ENCODE results near the gene HIVEP2.
A peak's percentile ranks its signal among the peaks of the same experiment; 100 is the strongest.

HIVEP2 gene

DNA sequence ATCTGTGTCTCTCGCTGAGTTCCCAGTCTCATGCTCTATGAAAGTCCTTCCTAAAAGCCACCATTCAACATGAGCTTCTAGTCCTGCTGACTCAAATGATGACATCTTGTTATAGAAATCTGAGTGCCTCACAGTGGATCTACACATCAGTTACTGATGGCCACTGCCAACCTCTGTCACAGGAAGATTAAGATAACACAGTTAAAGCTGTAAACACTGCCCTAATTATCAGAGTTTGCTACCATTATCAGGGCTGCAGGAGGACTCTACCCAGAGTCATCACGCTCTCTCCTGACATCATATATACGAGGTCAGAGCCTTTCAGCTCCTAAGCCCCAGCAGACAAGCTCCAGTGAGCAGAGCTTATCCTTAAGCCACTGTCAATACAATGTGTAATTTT lies 63.2 kb downstream of the HIVEP2 start:
- TF ChIP-seq Cebpa-rat (IDR thresholded peaks at IDR 0.05) = no peak
- peaks cover 0 to 30% (median 14%) of the 10 kb centered on the region in 11 experiments; a peak in 14 of 22 replicates for H3K9me3 ChIP-seq (replicated peaks in 1 of 11)
- peaks cover 0 to 23% (median 0%) of the 10 kb centered on the region in 11 experiments; a peak in 6 of 22 replicates for H4K20me1 ChIP-seq
- H3K4me2 ChIP-seq = no peak overlapping the region
- no peak overlapping the region for H3K27ac ChIP-seq
- no peak overlapping the region for H3K4me3 ChIP-seq
- H3K27me3 ChIP-seq = no peaks in the 10 kb centered on the region
- H3K4me1 ChIP-seq = peaks cover 28 to 41% (median 37%) of the 10 kb centered on the region in 10 experiments
- no peak overlapping the region for H3K9ac ChIP-seq
- H3K36me3 ChIP-seq = peaks cover 0 to 51% (median 19%) of the 10 kb centered on the region in 11 experiments; a peak in 19 of 22 replicates

DNA sequence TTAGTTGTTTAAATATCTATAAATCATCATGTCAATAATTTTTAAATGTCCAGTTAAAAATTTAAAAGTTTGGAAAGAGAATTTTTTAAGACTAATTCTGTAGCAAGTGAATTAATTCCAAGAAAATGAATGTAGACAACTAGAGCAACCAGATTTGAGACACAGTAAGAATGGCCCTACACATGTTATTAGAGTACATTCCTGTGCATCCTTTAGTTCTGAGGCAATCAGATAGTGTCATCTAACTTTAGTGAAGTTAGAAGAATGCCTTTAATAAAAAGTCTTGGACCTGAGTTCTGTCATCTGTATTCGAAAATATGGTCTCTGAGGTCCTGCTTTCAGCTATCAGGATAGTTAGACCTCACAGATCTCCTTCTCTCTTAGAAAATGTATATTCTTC lies 63.7 kb downstream of the HIVEP2 start:
- no peak for TF ChIP-seq Cebpa-rat (IDR thresholded peaks at IDR 0.05)

DNA sequence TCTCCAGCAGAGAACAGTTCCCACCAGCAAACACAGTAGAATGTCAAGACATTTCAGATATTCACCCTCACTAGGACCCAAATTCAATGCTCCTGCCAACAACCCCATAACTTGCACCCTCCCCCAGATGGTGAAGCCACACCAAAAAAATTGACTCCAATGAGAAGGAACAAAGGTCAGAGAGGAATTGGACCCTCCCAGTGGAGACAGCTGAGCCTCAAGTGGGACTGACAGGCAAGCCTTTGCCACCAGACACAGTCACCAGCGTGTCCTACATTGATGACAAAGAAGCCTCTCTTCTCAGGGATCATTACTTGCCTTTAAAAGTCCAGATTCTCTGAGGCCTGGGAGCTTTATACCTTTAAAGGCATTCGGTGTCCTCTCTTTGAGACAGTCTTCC lies 64.8 kb downstream of the HIVEP2 start:
- H3K36me3 ChIP-seq = peaks cover 0 to 61% (median 19%) of the 10 kb centered on the region in 11 experiments; a peak in 19 of 22 replicates
- peaks cover 0 to 31% (median 0%) of the 10 kb centered on the region in 11 experiments; a peak in 5 of 22 replicates for H4K20me1 ChIP-seq
- no peak overlapping the region for H3K4me3 ChIP-seq
- H3K4me1 ChIP-seq = peaks cover 13 to 25% (median 21%) of the 10 kb centered on the region in 10 experiments
- no peak overlapping the region for H3K27ac ChIP-seq
- no peak overlapping the region for H3K4me2 ChIP-seq
- H3K9me3 ChIP-seq (replicated peaks in 1 of 11) = peaks cover 0 to 30% (median 14%) of the 10 kb centered on the region in 11 experiments; a peak in 14 of 22 replicates
- no peaks in the 10 kb centered on the region for H3K27me3 ChIP-seq
- no peak for TF ChIP-seq Cebpa-rat (IDR thresholded peaks at IDR 0.05)
- H3K9ac ChIP-seq = no peak overlapping the region

More for the DNA sequence above, 63.7 kb downstream of the HIVEP2 start:
- no peaks in the 10 kb centered on the region for H3K27me3 ChIP-seq
- peaks cover 0 to 56% (median 19%) of the 10 kb centered on the region in 11 experiments; a peak in 19 of 22 replicates for H3K36me3 ChIP-seq
- no peak overlapping the region for H3K4me2 ChIP-seq
- no peak overlapping the region for H3K27ac ChIP-seq
- H4K20me1 ChIP-seq = peaks cover 0 to 25% (median 0%) of the 10 kb centered on the region in 11 experiments; a peak in 6 of 22 replicates
- no peak overlapping the region for H3K4me3 ChIP-seq
- H3K4me1 ChIP-seq = peaks cover 24 to 36% (median 32%) of the 10 kb centered on the region in 10 experiments
- H3K9ac ChIP-seq = no peak overlapping the region
- H3K9me3 ChIP-seq (replicated peaks in 1 of 11) = peaks cover 0 to 30% (median 14%) of the 10 kb centered on the region in 11 experiments; a peak in 14 of 22 replicates

DNA sequence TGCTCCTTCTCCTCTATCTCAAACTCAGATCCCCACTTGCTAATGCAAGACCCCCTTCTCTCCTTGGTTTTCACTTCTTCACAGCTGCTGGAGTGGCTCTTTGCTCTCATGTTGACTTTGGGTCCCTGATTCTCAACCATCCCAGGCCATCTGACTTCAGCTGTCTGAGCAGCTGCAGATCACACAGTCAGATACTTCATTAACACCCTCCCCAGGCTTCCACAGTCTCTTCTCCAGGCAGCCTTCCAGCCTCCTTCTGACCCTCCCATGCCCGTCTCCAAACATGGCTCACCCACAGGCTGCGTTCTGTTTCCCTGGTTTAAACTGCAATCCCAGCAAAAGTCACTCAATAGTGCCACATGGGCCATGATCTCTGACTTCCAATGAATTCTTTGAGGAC lies 65.4 kb downstream of the HIVEP2 start:
- peaks cover 0 to 61% (median 19%) of the 10 kb centered on the region in 11 experiments; a peak in 19 of 22 replicates for H3K36me3 ChIP-seq
- H3K4me3 ChIP-seq = no peak overlapping the region
- H3K9me3 ChIP-seq (replicated peaks in 1 of 11) = peaks cover 0 to 30% (median 14%) of the 10 kb centered on the region in 11 experiments; a peak in 14 of 22 replicates
- no peaks in the 10 kb centered on the region for H3K27me3 ChIP-seq
- peaks cover 0 to 29% (median 0%) of the 10 kb centered on the region in 11 experiments; a peak in 4 of 22 replicates for H4K20me1 ChIP-seq
- H3K27ac ChIP-seq = no peak overlapping the region
- no peak for TF ChIP-seq Cebpa-rat (IDR thresholded peaks at IDR 0.05)
- H3K4me1 ChIP-seq = peaks cover 9 to 23% (median 16%) of the 10 kb centered on the region in 10 experiments
- no peak overlapping the region for H3K4me2 ChIP-seq
- no peak overlapping the region for H3K9ac ChIP-seq

DNA sequence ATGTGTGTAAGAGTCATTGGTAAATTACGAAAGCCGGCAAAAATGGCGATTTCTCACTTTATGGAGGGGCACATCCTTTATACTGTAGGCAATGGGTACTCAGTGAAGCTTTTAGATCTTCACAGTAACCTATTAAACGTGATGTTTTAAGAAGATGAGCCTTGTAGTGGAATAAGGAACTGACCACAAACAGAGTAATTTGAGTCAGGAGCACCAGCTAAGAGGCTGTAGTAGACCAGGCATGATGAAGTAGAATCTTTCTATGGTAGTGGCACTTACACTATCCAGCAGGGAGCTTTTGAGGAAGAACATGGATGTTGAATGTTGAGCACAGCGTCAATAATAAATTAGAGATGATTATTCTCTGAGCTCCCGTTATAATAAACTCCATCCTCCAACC lies 65.9 kb downstream of the HIVEP2 start:
- peaks cover 0 to 61% (median 19%) of the 10 kb centered on the region in 11 experiments; a peak in 19 of 22 replicates for H3K36me3 ChIP-seq
- no peak overlapping the region for H3K9ac ChIP-seq
- H4K20me1 ChIP-seq = peaks cover 0 to 27% (median 0%) of the 10 kb centered on the region in 11 experiments; a peak in 3 of 22 replicates
- TF ChIP-seq Cebpa-rat (IDR thresholded peaks at IDR 0.05) = no peak
- H3K27ac ChIP-seq = no peak overlapping the region
- H3K27me3 ChIP-seq = no peaks in the 10 kb centered on the region
- H3K9me3 ChIP-seq (replicated peaks in 1 of 11) = peaks cover 0 to 30% (median 14%) of the 10 kb centered on the region in 11 experiments; a peak in 14 of 22 replicates
- no peak overlapping the region for H3K4me2 ChIP-seq
- H3K4me1 ChIP-seq = peaks cover 4 to 23% (median 14%) of the 10 kb centered on the region in 10 experiments; a peak in 19 of 20 replicates
- no peak overlapping the region for H3K4me3 ChIP-seq

DNA sequence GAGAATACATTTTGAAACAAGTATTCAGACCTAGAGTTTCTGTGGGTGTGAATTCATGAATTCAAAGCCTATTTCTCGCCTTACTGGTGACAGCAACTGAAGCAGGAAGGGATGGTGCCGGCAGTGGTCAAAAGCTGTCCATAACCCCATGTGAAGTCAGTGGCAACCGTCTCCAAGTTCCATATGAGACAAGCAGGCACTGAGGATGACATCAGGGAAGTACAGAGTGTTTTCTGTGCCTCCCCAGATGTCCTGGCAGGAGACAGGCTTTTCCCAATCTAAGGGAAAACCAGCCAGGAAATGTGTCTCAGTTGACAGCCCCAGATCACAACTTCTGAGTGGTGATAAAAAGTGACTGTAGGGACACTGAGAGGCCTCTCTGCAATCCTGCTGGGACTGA lies 66.6 kb downstream of the HIVEP2 start:
- no peak overlapping the region for H3K9ac ChIP-seq
- H4K20me1 ChIP-seq = peaks cover 0 to 34% (median 0%) of the 10 kb centered on the region in 11 experiments; a peak in 3 of 22 replicates
- H3K4me2 ChIP-seq = no peak overlapping the region
- no peak overlapping the region for H3K27ac ChIP-seq
- H3K4me3 ChIP-seq = no peak overlapping the region
- H3K4me1 ChIP-seq = peaks cover 0 to 21% (median 10%) of the 10 kb centered on the region in 10 experiments; a peak in 15 of 20 replicates
- H3K27me3 ChIP-seq = no peaks in the 10 kb centered on the region
- H3K9me3 ChIP-seq (replicated peaks in 1 of 11) = peaks cover 0 to 30% (median 14%) of the 10 kb centered on the region in 11 experiments; a peak in 14 of 22 replicates
- TF ChIP-seq Cebpa-rat (IDR thresholded peaks at IDR 0.05) = no peak
- H3K36me3 ChIP-seq = peaks cover 0 to 61% (median 19%) of the 10 kb centered on the region in 11 experiments; a peak in 19 of 22 replicates

DNA sequence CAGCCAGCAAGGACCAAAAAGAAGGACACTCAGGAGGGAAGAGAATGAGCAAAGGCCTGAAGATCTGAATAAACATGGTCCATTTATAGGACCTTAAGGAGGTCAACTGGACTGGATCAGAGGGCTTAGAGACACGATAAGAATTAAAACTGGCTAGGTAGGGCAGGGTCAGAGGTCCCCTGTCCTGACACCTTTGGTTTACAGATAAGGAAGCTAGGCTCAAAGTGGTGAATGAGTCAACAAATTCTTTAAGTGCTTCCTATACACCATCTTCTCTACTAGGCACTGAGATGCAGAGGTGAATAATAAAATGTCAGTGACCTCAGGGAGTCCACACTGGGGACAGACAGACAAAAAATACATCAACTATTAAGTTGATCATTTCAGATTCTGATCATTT lies 70.3 kb downstream of the HIVEP2 start:
- Histone ChIP-seq H3K36me3 (peaks cover 0 to 48% (median 27%) of the 10 kb centered on the region in 11 experiments; a peak in 20 of 22 replicates), H3K9ac (no peak overlapping the region), H3K9me3 (replicated peaks in 1 of 11) (peaks cover 0 to 35% (median 20%) of the 10 kb centered on the region in 11 experiments; a peak in 14 of 22 replicates), H3K27me3 (no peaks in the 10 kb centered on the region), H3K4me2 (no peak overlapping the region), H3K27ac (no peak overlapping the region), H3K4me1 (peaks cover 12 to 46% (median 25%) of the 10 kb centered on the region in 10 experiments), H4K20me1 (peaks cover 0 to 65% (median 0%) of the 10 kb centered on the region in 11 experiments; a peak in 4 of 22 replicates), H3K4me3 (no peak overlapping the region)
- TF ChIP-seq Cebpa-rat (IDR thresholded peaks at IDR 0.05) = no peak

DNA sequence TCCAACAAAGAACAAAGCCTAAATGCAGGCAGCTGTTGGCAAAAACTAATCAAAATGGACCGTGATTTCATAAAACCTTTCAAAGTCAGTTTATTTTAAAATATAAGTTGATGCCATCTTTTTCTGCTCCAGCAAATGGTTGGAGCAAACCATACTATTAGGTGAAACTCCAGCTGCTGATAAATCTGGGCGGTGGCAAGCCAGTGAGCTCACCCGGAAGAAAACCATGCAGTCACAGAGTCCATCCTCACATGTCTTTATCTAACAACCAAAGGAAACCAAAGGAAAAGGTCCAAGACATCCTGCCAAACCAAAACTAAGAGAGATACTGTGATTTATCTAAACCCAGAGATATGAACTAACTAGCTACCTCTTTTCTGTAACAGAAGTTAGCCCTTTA lies 72.6 kb downstream of the HIVEP2 start:
- no peaks in the 10 kb centered on the region for H3K27me3 ChIP-seq
- H4K20me1 ChIP-seq = peaks cover 0 to 58% (median 0%) of the 10 kb centered on the region in 11 experiments; a peak in 5 of 22 replicates
- H3K4me1 ChIP-seq = peaks cover 27 to 57% (median 42%) of the 10 kb centered on the region in 10 experiments
- H3K36me3 ChIP-seq = peaks cover 0 to 26% (median 11%) of the 10 kb centered on the region in 11 experiments; a peak in 14 of 22 replicates
- peak overlapping the region in 6 of 11 experiments; percentile 7 to 46 (median 14); a peak in 9 of 22 replicates for H3K27ac ChIP-seq
- no peak overlapping the region for H3K9ac ChIP-seq
- peaks cover 0 to 13% (median under 1%) of the 10 kb centered on the region in 11 experiments; a peak in 5 of 22 replicates for H3K9me3 ChIP-seq (replicated peaks in 1 of 11)
- no peak for TF ChIP-seq Cebpa-rat (IDR thresholded peaks at IDR 0.05)
- no peak overlapping the region for H3K4me3 ChIP-seq
- H3K4me2 ChIP-seq = peak overlapping the region; percentile 8 to 68 (median 46); a peak in 19 of 22 replicates

DNA sequence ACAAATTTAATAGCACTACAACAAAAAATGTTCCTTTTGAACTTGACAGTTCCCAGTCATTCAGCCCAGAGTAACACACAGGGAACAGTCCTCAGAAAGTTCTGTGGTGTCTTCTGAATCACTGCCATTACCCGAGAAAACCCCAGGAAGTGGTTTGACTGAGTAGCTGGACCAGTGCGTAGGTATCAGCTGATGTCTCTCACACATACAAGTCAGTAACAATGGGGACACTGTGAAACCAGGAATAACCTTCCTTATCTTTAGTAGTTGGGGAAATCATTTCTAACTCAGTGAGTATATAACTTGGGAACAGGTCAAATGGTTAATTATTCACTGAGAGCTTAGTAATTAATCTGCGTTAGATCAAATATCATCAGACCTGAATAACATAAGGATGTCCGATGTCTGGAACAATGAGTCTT lies 73.1 kb downstream of the HIVEP2 start:
- H3K4me2 ChIP-seq = peak overlapping the region; percentile 8 to 68 (median 46); a peak in 20 of 22 replicates
- H4K20me1 ChIP-seq = peaks cover 0 to 58% (median 0%) of the 10 kb centered on the region in 11 experiments; a peak in 5 of 22 replicates
- H3K4me1 ChIP-seq = peaks cover 32 to 61% (median 46%) of the 10 kb centered on the region in 10 experiments
- H3K9me3 ChIP-seq (replicated peaks in 1 of 11) = peaks cover 0 to 12% (median 0%) of the 10 kb centered on the region in 11 experiments; a peak in 4 of 22 replicates
- TF ChIP-seq Cebpa-rat (IDR thresholded peaks at IDR 0.05) = no peak
- no peak overlapping the region; a peak in 1 of 22 replicates for H3K9ac ChIP-seq
- peak overlapping the region in 6 of 11 experiments; percentile 7 to 46 (median 14); a peak in 9 of 22 replicates for H3K27ac ChIP-seq
- no peaks in the 10 kb centered on the region for H3K27me3 ChIP-seq
- H3K4me3 ChIP-seq = no peak overlapping the region
- H3K36me3 ChIP-seq = peaks cover 0 to 24% (median 11%) of the 10 kb centered on the region in 11 experiments; a peak in 12 of 22 replicates

All from BLaER1 treated with 17β-estradiol and CSF1 and Interleukin-3, amounts not matched to agents 10 nM and 100 nM (cell line).